ENCODE measurements around the gene SRGAP1.

SRGAP1 gene

GRCh38 chr12:63977441-63977840, 132.9 kb downstream of the SRGAP1 start:
- no peak for DNase-seq

GRCh38 chr12:63978519-63978918, 134.0 kb downstream of the SRGAP1 start:
- no peak for DNase-seq

DNA sequence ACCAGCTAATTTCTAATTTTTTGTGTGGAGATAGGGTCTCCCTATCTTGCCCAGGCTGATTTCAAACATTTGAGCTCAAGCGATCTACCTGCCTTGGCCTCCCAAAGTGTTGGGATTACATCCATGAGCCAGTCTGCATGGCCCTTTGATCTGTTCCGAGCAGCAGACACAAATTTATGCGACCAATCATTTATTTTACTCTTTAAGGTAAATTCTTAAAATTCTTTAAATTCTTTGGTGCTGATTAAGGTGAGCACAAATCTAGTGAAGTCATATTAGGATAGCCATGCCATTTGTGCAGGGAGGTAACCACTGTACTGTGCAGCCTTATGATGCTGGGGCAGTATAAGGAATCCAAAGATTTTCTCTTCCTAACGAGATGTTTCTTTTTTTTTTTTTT, 135.7 kb downstream of the SRGAP1 start:
- DNase-seq: no peak

GRCh38 chr12:63981343-63981742, 136.8 kb downstream of the SRGAP1 start:
- DNase-seq: no peak

DNA sequence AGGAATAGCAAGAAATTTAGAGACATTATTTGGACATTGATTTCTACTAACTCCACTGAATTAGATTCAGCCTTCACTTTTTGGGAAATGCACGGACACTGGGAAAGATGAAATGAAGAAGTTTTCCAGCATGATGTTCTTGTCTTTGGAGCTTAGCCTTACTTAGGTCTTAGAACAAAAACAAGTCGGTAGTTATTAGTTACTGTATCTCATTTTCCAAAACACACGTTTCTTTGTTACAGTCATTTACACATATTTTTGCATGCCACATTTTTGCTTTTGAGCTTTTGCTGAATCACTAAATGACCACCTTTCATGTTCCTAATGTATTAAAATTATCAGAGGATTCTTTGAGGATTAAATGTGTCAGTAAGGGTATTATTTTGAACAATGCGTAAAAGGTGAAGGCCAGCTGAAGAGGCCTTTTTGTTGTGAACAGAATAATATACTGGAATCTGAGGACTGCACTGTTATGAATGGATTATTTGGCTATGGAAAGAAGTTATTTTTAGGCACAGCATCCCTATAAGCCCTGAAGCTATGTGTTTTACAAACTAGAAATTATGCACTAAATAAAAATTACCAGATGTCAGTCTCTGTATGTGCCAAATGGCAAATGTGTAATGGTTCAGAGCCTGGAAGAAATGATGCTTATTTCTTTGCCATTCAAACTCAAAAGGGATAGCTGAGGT, 138.2 kb downstream of the SRGAP1 start:
- DNase-seq: no peak

- DNase-seq: no peak
Measured at GRCh38 chr12:63985456-63985855, 141.0 kb downstream of the SRGAP1 start.

GRCh38 chr12:63985945-63986344, 141.4 kb downstream of the SRGAP1 start:
- DNase-seq: no peak

DNA sequence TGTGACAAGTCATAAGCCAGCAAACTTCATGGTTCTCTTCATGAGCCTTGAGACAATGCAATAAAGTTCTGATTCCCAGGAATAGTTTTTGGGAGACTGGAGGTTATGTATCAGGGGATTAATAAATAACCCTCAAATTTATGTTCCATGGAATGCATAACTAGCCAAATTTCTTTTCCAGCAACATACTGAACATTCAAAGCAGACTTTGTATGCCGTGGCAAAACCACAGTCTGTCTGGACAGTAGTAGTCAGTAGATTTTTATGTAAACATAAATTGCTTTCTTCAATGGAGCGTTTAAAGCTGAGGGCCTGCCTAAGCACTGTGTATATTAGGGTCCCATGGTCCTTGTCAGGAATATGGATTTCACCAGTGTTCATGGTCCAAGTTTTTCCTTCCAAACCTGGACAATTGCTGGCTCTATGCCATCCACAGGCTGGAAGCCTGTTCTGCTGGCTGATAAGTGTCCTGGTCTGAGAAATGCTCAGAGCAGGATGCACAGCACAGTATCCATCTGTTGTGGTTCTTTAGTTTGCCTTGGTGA, 144.9 kb downstream of the SRGAP1 start:
- DNase-seq: no peak

DNA sequence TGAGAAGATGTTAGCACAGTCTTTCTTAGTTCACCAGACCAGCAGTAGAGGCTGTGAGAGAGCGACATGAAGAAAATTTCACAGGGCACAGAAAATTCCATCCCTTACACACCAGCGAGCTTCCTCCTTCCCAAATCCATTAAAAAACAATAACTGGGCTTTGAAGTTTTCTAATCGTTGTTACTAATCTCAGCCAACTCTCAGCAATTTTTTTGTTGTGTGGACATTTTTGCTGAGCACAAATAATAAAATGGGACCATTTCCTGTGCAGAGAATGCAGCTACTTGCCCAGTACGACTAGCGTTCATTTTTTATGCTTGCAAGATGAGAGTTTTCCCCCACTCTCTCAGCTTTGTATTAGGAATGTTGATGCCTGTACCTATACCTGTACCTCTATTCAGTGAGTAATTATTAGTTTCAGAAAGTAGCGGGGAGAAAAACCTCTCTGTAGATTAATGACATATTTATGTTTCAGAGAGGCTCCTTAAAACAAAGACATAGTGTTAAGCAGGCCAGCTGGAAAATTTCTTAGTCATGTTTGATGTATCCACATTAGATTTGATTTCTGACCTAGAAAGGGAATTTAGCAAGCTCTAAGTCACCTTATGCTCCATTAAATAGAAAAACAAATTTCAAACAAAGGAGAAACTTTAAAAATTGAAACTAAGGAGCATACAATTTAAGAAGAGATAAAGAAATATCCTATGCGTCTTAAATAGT, 146.5 kb downstream of the SRGAP1 start:
- DNase-seq: no peak

DNA sequence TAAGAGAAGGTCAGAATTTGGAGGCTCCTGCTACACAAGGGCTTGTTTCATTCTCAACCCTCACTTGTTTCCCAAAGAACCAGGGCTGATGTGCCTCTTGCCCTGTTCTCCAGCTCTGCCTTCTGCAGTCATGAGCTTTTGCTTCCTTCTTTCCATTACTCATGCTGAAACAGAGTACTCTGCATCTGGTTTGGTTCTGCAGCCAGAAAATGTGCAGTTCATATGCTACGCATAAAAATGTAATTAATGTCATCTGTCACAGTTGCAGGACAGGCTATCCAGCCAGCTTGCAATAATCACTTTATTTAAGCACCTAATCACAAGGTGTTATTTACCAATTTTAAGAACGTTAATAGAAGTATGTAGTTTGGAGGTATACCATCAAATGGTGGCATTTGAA, 150.2 kb downstream of the SRGAP1 start:
- DNase-seq: no peak

DNA sequence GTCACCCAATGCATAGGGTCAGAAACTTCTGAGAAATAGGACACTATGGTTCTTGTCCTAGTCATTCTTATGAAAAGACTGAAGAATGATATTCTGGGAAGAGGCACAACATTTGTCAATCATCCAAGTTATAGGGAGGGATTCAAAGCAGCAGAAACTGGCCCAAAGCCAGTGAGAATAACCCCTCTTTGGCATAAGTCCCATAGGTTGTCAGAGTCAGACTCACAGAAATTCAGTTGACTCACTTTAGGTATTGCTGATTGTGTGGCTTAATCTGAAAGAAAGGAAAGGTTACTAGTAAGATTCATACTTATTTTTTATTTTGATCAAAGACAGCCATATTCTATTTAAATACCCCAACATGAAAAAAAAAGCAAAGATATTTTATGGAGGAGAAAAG, 151.0 kb downstream of the SRGAP1 start:
- DNase-seq: no peak

GRCh38 chr12:63996556-63996955, 152.1 kb downstream of the SRGAP1 start:
- no peak for DNase-seq

DNA sequence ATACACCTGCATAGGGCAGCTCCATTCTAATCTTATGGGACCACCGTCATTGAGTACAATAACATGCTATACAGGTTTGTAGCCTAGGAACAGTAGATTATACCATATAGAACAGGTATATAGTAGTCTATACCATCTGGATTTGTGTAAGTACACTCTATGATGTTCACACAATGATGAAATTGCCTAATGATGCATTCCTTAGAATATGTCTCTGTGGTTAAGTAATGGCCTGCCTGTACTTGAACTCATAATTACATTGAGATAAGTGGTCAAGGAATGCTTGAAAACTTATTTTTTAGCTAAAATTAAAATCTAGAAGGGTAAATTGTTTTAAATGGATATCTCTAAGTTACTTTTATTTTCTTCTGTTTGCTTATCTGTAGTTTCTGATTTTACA, 152.7 kb downstream of the SRGAP1 start:
- DNase-seq: no peak

DNA sequence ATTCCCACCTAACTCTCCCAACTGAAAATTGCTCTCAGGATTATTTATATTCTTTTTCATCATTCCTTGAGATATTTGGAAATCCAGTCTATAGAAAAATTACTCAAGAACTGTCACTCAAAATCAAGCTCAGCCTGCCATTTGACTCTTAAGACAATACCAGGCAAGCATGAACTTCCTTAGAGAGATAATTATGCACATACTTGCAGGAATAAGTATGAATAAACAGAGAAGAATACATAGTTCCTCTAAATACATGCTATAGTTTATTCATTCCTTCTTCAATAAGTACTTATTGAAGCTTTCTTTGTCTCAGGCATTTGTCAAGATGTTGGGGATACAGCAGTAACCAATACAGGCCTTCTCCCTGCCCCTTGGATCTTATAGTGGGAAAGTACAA, 154.1 kb downstream of the SRGAP1 start:
- DNase-seq: no peak

- no peak for DNase-seq
Measured at GRCh38 chr12:63999853-64000252, 155.4 kb downstream of the SRGAP1 start.

DNA sequence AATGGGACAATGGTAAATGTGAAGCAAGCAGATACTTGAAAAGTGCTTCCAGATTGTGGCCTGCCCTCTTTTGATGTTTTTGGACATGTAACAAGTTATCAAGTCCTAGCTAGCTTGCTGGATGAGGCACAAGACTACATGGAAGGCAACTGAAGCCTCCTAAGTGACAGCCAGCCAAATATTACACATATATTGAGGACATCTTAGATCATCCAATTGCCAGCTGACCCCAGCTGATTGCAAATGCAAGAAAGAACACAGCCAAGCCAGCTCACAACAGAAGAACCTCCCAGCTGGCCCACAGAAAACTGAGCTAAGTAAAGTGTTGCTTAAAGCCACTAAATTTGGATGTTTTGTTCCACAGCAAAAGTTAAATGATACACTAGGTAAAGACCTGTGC, 156.9 kb downstream of the SRGAP1 start:
- DNase-seq: no peak

GRCh38 chr12:64004641-64005040, 160.1 kb downstream of the SRGAP1 start:
- no peak for DNase-seq

GRCh38 chr12:64006211-64006825, 161.8 kb downstream of the SRGAP1 start:
- no peak for DNase-seq

DNA sequence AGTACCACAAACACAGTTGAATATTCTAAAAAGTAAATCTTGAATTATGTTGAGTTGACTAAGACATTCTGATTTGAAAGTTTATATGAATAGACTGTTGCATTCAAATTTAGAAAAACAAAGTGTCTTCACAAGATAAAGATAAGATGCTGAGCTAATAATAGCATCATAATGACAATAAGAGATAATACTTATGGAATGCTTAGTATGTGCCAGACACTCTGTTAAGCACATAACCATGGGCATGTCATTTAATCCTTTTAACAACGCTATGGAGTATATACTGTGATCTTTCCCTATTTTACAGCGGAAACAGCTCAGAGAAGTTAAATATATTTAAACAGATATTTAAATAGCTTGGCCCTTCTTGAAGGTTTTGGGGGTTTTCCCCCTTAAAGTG, 163.4 kb downstream of the SRGAP1 start:
- no peak for DNase-seq

DNA sequence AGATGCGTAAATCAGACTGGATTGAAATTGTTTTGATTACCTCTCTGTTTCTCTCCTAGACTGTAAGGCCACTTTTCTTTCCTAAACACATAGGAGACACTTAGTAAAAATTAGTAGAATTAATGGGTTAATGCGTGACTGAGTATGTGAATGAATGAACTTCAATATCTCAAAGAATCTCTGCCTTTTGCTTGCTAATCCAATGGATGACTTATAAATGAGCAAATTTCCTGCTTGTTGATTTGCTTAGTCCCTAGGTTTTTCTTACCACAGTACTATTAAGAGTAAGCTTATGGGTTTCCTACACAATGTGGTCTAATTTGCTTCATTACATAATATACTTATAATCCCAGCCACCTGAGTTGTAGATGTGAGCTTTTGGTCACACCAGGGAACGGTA, 164.1 kb downstream of the SRGAP1 start:
- no peak for DNase-seq

DNA sequence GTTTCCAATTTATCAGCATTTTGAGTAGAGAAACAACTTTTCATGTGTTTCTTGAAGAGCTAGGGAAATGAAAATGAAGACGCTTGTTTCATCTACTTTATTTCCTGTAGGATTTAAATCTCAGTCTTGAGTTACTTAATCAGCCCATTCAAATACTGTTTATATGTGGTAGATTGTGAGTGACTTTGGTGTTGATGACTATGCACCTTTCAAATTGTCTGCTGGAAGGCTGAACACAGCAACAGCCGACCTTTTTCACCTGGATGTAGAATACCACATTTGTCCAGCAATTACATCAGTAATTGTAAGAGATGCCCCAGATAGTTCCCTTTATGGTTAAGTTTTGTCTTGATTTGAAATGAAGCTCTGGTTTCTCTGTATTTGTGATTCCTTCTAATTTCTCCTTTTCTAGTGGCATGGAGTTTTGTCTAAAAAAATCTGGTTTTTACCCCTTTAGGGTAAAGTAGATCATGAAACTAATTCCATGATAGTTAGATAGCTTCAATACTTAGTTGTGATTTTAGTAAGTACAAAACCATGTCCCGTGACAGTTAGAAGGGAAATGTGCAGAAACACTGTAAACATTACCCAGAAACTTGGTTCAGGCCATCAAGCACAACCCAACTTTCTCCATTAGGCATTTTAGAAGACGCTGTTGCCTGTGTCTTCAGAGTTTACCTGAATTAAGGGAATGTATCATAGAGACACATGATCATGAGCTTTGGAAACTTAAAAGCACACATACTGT, 165.0 kb downstream of the SRGAP1 start:
- no peak for DNase-seq

DNA sequence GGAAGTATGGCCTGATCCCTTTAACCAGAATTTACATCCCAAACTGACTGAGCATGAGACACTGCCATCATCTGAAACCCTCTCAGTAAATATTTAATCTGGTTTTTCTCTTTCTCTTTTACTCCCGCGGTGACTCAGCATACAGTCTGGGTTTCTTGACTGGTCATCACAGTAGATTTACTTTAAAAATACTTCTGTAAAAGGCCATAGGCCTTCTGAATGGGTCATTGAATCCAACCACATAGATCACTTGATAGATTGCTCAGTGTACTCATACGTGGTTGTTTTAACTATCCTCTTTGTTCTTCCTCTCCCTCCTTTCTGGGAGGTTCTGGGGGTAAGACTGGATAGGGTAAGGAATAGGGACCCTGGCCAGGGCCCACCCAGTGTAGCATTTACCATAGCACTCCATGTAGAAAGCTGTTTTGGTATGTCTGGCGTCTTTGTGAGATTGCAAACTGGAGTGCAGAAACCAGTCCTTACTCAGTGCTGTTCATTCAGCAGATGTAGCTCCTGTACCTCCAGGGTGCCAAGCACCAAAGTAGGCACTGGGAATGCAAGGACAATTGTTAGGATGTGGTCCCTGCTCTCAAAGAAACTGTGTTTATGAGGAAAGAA, 165.7 kb downstream of the SRGAP1 start:
- no peak for DNase-seq

GRCh38 chr12:64016521-64016920, 172.0 kb downstream of the SRGAP1 start:
- DNase-seq: no peak
